DOHH2 (cell line): ENCODE measurements around the gene ZFYVE19.

Source experiments
- H3F3A ChIP-seq: fragments of 200-600 bp; sonication (generic), shearing (Covaris generic); 2 replicates; pipeline ENCODE4 v1.6.0; 2016; ENCODE audit warnings: antibody characterized with exemption, mild to moderate bottlenecking; ENCODE audit not compliant: control insufficient read depth, insufficient read depth
- H3K27ac ChIP-seq: fragments of 200-600 bp; sonication (generic); 2 replicates; pipeline ENCODE4 v1.5.1; 2014; ENCODE audit warnings: low read depth, mild to moderate bottlenecking, low read length, moderate library complexity
- H3K27me3 ChIP-seq: fragments of 200-600 bp; sonication (generic); 2 replicates; pipeline ENCODE4 v1.6.1; 2014; ENCODE audit warnings: mild to moderate bottlenecking, low read length, mixed read lengths; ENCODE audit not compliant: control insufficient read depth
- H3K36me3 ChIP-seq: fragments of 200-600 bp; sonication (generic); 2 replicates; pipeline ENCODE4 v1.6.1; 2014; ENCODE audit warnings: mild to moderate bottlenecking, low read length, moderate library complexity, mixed read lengths; ENCODE audit not compliant: control insufficient read depth
- H3K4me1 ChIP-seq: fragments of 200-600 bp; sonication (generic); 2 replicates; pipeline ENCODE4 v1.6.1; 2014; ENCODE audit warnings: mild to moderate bottlenecking, low read length, mixed read lengths; ENCODE audit not compliant: control insufficient read depth
- H3K4me2 ChIP-seq: fragments of 200-600 bp; sonication (generic); 2 replicates; pipeline ENCODE4 v1.6.0; 2014; ENCODE audit warnings: mild to moderate bottlenecking, low read length, moderate library complexity
- H3K4me3 ChIP-seq: fragments of 200-600 bp; sonication (generic); 2 replicates; pipeline ENCODE4 v1.5.1; 2014; ENCODE audit warnings: mild to moderate bottlenecking, low read length, mixed read lengths
- H3K79me2 ChIP-seq: fragments of 200-600 bp; sonication (generic); 2 replicates; pipeline ENCODE4 v1.6.1; 2014; ENCODE audit warnings: mild to moderate bottlenecking, low read length, mixed read lengths; ENCODE audit not compliant: control insufficient read depth
- H3K9me2 ChIP-seq: fragments of 200-600 bp; sonication (generic); replicated peaks from 2 replicates; pipeline ENCODE4 v1.6.1; 2014; ENCODE audit warnings: mild to moderate bottlenecking, low read length, mixed read lengths; ENCODE audit not compliant: control insufficient read depth
- H3K9me3 ChIP-seq: fragments of 200-600 bp; sonication (generic); 2 replicates; pipeline ENCODE4 v1.6.1; 2014; ENCODE audit warnings: antibody characterized with exemption, low read length, mixed read lengths; ENCODE audit not compliant: control insufficient read depth, insufficient read depth
- H4K20me1 ChIP-seq: fragments of 200-600 bp; sonication (generic); 2 replicates; pipeline ENCODE4 v1.6.0; 2014; ENCODE audit warnings: low read depth, mild to moderate bottlenecking, antibody characterized with exemption, low read length, moderate library complexity; ENCODE audit not compliant: control insufficient read depth, insufficient read depth
- EZH2phosphoT487 ChIP-seq: fragments of 200-600 bp; sonication (generic); IDR thresholded peaks from 2 replicates; pipeline ENCODE4 v1.6.1; 2017; ENCODE audit warnings: borderline replicate concordance, mild to moderate bottlenecking, antibody characterized with exemption, low read length, moderate library complexity, mixed read lengths
- TF ChIP-seq, protein P1 (sequence below): fragments of 200-600 bp; sonication (generic); IDR thresholded peaks from one replicate; pipeline ENCODE4 v1.5.1; 2014; ENCODE audit warnings: antibody characterized with exemption, mild to moderate bottlenecking, low read depth, low read length; ENCODE audit not compliant: poor library complexity, severe bottlenecking

ZFYVE19 gene

DNA sequence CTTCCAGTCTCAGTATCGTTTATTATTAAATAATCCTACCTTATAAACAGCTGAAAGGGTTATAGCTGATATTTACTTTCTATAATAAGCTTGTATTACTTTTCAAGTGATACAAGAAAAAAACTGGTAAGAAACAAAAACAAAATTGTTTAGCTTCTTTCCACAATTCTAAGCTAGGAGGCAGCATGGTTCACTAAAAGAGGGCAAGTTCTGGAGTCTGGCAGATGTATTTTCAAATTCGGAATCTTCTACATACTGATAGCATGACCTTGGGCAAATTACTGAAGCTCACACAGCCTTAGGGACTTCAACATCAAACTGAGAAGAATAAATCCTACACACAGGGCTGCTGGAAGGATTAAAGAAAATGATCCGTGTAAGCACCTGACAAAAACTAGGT, 21.7 kb upstream of the ZFYVE19 start:
- no peak overlapping the region for H3K4me2 ChIP-seq
- no peaks in the 10 kb centered on the region for H3K9me2 ChIP-seq
- no peaks in the 10 kb centered on the region for H3K27me3 ChIP-seq
- H3F3A ChIP-seq = no peaks in the 10 kb centered on the region
- peaks cover 15% of the 10 kb centered on the region for H3K79me2 ChIP-seq
- H3K4me1 ChIP-seq = peaks cover 7% of the 10 kb centered on the region
- H3K36me3 ChIP-seq = no peaks in the 10 kb centered on the region
- no peaks in the 10 kb centered on the region for H3K9me3 ChIP-seq
- H3K4me3 ChIP-seq = no peak overlapping the region
- H4K20me1 ChIP-seq = no peaks in the 10 kb centered on the region
- no peak for TF ChIP-seq EZH2phosphoT487
- TF ChIP-seq, protein P1, sequence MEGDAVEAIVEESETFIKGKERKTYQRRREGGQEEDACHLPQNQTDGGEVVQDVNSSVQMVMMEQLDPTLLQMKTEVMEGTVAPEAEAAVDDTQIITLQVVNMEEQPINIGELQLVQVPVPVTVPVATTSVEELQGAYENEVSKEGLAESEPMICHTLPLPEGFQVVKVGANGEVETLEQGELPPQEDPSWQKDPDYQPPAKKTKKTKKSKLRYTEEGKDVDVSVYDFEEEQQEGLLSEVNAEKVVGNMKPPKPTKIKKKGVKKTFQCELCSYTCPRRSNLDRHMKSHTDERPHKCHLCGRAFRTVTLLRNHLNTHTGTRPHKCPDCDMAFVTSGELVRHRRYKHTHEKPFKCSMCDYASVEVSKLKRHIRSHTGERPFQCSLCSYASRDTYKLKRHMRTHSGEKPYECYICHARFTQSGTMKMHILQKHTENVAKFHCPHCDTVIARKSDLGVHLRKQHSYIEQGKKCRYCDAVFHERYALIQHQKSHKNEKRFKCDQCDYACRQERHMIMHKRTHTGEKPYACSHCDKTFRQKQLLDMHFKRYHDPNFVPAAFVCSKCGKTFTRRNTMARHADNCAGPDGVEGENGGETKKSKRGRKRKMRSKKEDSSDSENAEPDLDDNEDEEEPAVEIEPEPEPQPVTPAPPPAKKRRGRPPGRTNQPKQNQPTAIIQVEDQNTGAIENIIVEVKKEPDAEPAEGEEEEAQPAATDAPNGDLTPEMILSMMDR = no peak
- no peak overlapping the region for H3K27ac ChIP-seq

DNA sequence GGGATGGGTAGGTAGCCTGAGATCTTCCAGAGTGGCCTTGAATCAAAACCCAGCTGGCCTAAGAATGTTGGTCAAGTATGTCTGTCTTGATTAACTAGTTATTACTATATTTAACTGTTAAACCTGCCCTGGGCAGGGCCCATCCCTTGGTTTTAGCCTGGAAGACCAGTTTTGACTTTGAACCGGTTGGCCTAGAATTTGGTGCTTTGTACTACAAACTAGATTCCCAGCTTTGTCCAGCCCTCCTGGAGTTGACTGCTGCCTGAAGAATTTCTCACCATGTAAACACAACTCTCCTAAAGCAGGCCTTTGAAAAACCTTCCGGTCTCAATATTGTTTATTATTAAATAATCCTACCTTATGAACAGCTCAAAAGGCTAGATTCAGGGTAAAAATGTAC, 21.1 kb upstream of the ZFYVE19 start:
- H3K4me1 ChIP-seq = peaks cover 7% of the 10 kb centered on the region
- no peak overlapping the region for H3K27ac ChIP-seq
- H4K20me1 ChIP-seq = no peaks in the 10 kb centered on the region
- H3K36me3 ChIP-seq = no peaks in the 10 kb centered on the region
- H3K4me2 ChIP-seq = no peak overlapping the region
- no peaks in the 10 kb centered on the region for H3F3A ChIP-seq
- no peak overlapping the region for H3K4me3 ChIP-seq
- H3K9me3 ChIP-seq = no peaks in the 10 kb centered on the region
- no peaks in the 10 kb centered on the region for H3K9me2 ChIP-seq
- TF ChIP-seq, protein P1 = no peak
- no peak for TF ChIP-seq EZH2phosphoT487
- H3K27me3 ChIP-seq = no peaks in the 10 kb centered on the region
- H3K79me2 ChIP-seq = peaks cover 15% of the 10 kb centered on the region

DNA sequence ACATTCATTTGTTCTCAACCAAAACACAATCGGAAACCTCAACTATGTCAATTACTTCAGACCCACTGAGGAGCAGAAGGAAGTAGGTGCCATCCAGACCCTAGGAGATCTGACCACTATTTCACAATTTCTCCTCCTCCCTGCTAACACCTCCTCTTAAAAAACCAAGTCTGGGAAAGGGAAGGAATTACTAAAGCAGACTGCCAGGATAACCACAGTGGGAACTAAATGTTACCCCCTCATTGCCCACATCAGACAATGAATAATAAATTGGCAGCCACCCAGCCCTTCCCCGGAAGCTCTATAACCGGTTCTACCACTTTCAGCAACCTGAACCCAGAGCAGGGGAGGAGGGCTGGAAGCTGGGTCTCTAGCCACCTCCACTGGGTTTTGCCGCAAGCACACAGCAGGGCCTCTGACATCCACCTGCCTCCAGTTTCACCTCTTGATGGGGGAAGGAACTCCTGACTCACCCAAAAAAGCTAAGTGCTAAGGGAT, 19.5 kb upstream of the ZFYVE19 start:
- no peaks in the 10 kb centered on the region for H3K27me3 ChIP-seq
- no peak overlapping the region for H3K4me2 ChIP-seq
- no peak for TF ChIP-seq EZH2phosphoT487
- TF ChIP-seq, protein P1 = no peak
- no peak overlapping the region for H3K27ac ChIP-seq
- no peaks in the 10 kb centered on the region for H4K20me1 ChIP-seq
- H3K36me3 ChIP-seq = no peaks in the 10 kb centered on the region
- peaks cover 13% of the 10 kb centered on the region for H3K79me2 ChIP-seq
- H3K4me3 ChIP-seq = no peak overlapping the region
- H3K9me2 ChIP-seq = no peaks in the 10 kb centered on the region
- no peaks in the 10 kb centered on the region for H3K9me3 ChIP-seq
- peaks cover 5% of the 10 kb centered on the region for H3K4me1 ChIP-seq
- no peaks in the 10 kb centered on the region for H3F3A ChIP-seq

DNA sequence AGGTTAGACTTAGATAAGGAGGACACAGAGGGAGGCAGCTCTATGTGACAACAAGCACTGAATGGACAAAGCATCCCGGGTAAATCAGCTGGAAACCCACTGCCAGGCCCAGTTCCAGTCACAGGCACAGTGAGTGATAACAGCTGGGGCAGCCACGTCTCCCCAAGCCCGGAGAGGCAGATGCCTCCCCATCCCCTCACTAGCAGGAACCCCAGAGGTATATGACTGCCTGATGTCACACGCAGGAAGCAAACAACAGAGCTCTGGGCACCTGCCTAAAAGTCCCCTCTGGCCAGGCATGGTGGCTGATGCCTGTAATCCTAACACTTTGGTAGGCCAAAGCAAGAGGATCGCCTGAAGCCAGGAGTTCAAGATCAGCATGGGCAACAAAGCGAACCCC, 18.9 kb upstream of the ZFYVE19 start:
- H3K9me3 ChIP-seq = no peaks in the 10 kb centered on the region
- H3K27me3 ChIP-seq = no peaks in the 10 kb centered on the region
- H4K20me1 ChIP-seq = no peaks in the 10 kb centered on the region
- H3K4me3 ChIP-seq = no peak overlapping the region
- H3K9me2 ChIP-seq = no peaks in the 10 kb centered on the region
- H3K4me2 ChIP-seq = no peak overlapping the region
- H3K27ac ChIP-seq = no peak overlapping the region
- H3K79me2 ChIP-seq = peaks cover 12% of the 10 kb centered on the region
- no peaks in the 10 kb centered on the region for H3K36me3 ChIP-seq
- TF ChIP-seq, protein P1 = no peak
- TF ChIP-seq EZH2phosphoT487 = no peak
- H3K4me1 ChIP-seq = no peaks in the 10 kb centered on the region
- no peaks in the 10 kb centered on the region for H3F3A ChIP-seq
